Testis (tissue), 5 donors: ENCODE data around the gene CCR5. TPM values are rescaled to one million over a fixed set of nuclear protein-coding genes. Genes with fewer than 3 reads are reported as not detected.
"Not testable (repeated sequence)": the region's sequence is repeated elsewhere in the genome, so short reads cannot be mapped to it uniquely, and the experiment has no call there.

Experiments
- DNase-seq: peaks from one replicate; pipeline ENCODE4 v3.0.0-alpha.2; 2019
- H3K27ac ChIP-seq, 2 donors: fragments of 200-600 bp; sonication (generic); one replicate each; pipeline ENCODE4 v1.5.1; 2019
- H3K27me3 ChIP-seq: fragments of 200-600 bp; sonication (generic); one replicate; pipeline ENCODE4 v1.5.1; 2019
- H3K36me3 ChIP-seq: fragments of 200-600 bp; sonication (generic); one replicate; pipeline ENCODE4 v1.5.1; 2017; ENCODE audit warnings: low read depth; ENCODE audit errors: missing control alignments
- H3K4me1 ChIP-seq: fragments of 200-600 bp; sonication (generic); one replicate; pipeline ENCODE4 v1.5.1; 2019
- H3K4me3 ChIP-seq, 2 donors: fragments of 200-600 bp; sonication (generic); one replicate each; pipeline ENCODE4 v1.5.1; 2017 to 2019
- H3K9me3 ChIP-seq: fragments of 200-600 bp; sonication (generic); one replicate; pipeline ENCODE4 v1.5.1; 2017
- POLR2A ChIP-seq: fragments of 450-650 bp; IDR thresholded peaks from one replicate; pipeline ENCODE4 v1.6.1; 2017; ENCODE audit warnings: antibody characterized with exemption, mild to moderate bottlenecking, moderate library complexity
- WGBS, 2 donors: methylation state at CpG; one replicate each; pipeline ENCODE4 v1.1.5; 2018; 5-methylcytosine and 5-hydroxymethylcytosine counted together
- intact Hi-C: fragments of 100-400 bp; cut with DNase I; formaldehyde crosslinking; loops from one replicate; pipeline ENCODE4 v1.15.1; 2023; ENCODE audit warnings: low total_unique reads
- long read RNA-seq, 2 donors: transcript quantifications; one replicate each; lab custom pipeline, GENCODE V29; 2026
- polyA plus RNA-seq: library from polyadenylated mRNA; stranded (reverse); fragments of 350-450 nt; fragmentation: Illumina TruSeq; extraction: RNeasy Lipid Tissue Mini Kit (QIAGEN cat#74804); gene quantifications from one replicate; pipeline ENCODE4 v1.2.3, GENCODE V29; 2014; ENCODE audit warnings: low read depth, low replicate concordance; ENCODE audit not compliant: insufficient read depth
- total RNA-seq, 2 donors: library from RNA; depleted of rRNA; stranded (reverse); fragments of >200 nt; gene quantifications; one replicate each; pipeline ENCODE4 v1.2.3, GENCODE V29; 2016
- TF ChIP-seq, protein P1 (sequence below), 3 experiments: fragments of 450-650 bp in 2 of 3; fragments of 200-600 bp in 1 of 3; sonication (generic) in 1 of 3; IDR thresholded peaks; one replicate each; pipeline ENCODE4 v1.5.1; 2016 to 2019; ENCODE audit warnings: antibody characterized with exemption in 3 of 3, mild to moderate bottlenecking in 2 of 3, moderate library complexity in 1 of 3

Gene CCR5
- total RNA-seq: under 1 TPM in 1 of 2 donors, not detected in 1; 0.56 TPM
- polyA plus RNA-seq: 3.3 TPM
- long read RNA-seq, donor 1: 0 reads
- long read RNA-seq, donor 2: 0 reads

DNA sequence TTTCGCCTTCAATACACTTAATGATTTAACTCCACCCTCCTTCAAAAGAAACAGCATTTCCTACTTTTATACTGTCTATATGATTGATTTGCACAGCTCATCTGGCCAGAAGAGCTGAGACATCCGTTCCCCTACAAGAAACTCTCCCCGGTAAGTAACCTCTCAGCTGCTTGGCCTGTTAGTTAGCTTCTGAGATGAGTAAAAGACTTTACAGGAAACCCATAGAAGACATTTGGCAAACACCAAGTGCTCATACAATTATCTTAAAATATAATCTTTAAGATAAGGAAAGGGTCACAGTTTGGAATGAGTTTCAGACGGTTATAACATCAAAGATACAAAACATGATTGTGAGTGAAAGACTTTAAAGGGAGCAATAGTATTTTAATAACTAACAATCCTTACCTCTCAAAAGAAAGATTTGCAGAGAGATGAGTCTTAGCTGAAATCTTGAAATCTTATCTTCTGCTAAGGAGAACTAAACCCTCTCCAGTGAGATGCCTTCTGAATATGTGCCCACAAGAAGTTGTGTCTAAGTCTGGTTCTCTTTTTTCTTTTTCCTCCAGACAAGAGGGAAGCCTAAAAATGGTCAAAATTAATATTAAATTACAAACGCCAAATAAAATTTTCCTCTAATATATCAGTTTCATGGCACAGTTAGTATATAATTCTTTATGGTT lies at the start of gene CCR5:
Gene CCR5 (plus strand): TSS at position 108 of the 680 bp plus-strand sequence. CDS start 1,957 bp downstream, outside the sequence.
- H3K27me3 ChIP-seq: no peaks in the 10 kb centered on the region
- WGBS, 2 donors: 58 to 67% methylated on average over 5 of the region's 5 CpGs

DNA sequence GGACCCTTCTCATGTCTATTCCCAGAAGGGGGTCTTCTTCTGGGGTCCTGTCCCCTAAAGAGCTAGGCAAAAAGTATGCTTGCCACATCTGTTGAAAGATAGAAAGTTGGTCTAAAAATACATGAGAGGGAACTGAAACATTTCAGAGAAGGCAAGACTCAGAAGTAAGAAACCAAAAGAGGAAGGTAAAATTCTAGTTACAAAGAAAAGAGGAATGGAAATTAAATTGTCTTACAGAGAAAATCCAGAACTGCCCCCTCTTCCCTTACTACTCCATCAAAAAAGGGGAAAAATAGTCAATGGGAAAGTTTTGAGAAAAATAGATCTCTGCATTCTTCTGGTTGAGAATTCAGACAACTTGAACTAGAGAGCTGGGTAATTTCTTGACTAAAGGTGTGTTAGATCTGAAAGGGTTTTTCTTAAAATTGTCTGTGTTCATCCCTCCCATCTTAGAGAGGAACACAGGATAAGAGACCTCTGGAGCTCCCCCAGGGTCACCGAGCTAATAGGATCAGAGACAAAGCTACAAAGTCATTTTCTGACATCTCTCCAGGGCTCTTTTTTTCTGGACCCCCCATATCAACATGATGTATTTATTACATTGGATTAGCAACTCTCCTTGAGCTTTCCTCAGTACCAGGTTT lies 49.2 kb upstream of the CCR5 start:
- no peaks in the 10 kb centered on the region for H3K36me3 ChIP-seq
- H3K27me3 ChIP-seq: no peaks in the 10 kb centered on the region
- no peaks in the 10 kb centered on the region for H3K4me1 ChIP-seq
- intact Hi-C loops: no loop called here
- no peak overlapping the region for H3K27ac ChIP-seq
- WGBS, 2 donors: 55 to 92% methylated on average over 1 of the region's 1 CpG
- no peak for DNase-seq
- no peak overlapping the region for H3K4me3 ChIP-seq
- H3K9me3 ChIP-seq: no peaks in the 10 kb centered on the region
- TF ChIP-seq POLR2A: no peak
- TF ChIP-seq, protein P1, sequence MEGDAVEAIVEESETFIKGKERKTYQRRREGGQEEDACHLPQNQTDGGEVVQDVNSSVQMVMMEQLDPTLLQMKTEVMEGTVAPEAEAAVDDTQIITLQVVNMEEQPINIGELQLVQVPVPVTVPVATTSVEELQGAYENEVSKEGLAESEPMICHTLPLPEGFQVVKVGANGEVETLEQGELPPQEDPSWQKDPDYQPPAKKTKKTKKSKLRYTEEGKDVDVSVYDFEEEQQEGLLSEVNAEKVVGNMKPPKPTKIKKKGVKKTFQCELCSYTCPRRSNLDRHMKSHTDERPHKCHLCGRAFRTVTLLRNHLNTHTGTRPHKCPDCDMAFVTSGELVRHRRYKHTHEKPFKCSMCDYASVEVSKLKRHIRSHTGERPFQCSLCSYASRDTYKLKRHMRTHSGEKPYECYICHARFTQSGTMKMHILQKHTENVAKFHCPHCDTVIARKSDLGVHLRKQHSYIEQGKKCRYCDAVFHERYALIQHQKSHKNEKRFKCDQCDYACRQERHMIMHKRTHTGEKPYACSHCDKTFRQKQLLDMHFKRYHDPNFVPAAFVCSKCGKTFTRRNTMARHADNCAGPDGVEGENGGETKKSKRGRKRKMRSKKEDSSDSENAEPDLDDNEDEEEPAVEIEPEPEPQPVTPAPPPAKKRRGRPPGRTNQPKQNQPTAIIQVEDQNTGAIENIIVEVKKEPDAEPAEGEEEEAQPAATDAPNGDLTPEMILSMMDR (IDR thresholded peaks at IDR 0.05): no peak

More for the DNA sequence above, at the start of gene CCR5:
- TF ChIP-seq, protein P1 (IDR thresholded peaks at IDR 0.05): no peak
- no peak within 1 kb of the TSS for H3K4me3 ChIP-seq
- DNase-seq: no peak
- no peaks in the 10 kb centered on the region for H3K9me3 ChIP-seq
- intact Hi-C loops: no loop called here
- no peaks in the 10 kb centered on the region for H3K36me3 ChIP-seq
- H3K27ac ChIP-seq: no peak within 1 kb of the TSS
- H3K4me1 ChIP-seq: no peaks in the 10 kb centered on the region

DNA sequence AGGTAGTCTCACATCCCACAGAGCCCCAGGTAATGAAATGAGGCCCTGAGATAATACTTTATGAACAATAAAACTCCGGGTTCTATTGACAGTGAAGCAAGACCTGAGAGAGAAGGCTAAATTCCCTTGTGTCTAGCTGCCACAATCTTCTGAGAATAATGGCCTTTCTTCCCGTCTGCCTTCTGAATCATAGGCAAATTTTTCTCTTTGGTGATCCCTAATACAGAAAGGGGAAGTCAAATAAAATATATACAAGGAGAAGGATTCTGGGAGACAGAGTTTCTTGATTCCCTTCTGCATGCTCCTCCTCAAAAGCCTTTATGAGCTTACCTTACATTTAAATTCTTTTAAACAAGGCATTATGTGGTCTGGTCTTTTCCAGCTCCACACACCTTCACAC lies 46.7 kb upstream of the CCR5 start:
- no peaks in the 10 kb centered on the region for H3K36me3 ChIP-seq
- H3K27me3 ChIP-seq: no peaks in the 10 kb centered on the region
- no peak overlapping the region for H3K4me3 ChIP-seq
- 69 to 73% methylated on average over 2 of the region's 2 CpGs for WGBS, 2 donors
- TF ChIP-seq, protein P1 (IDR thresholded peaks at IDR 0.05): no peak
- no peak for TF ChIP-seq POLR2A
- no peaks in the 10 kb centered on the region for H3K4me1 ChIP-seq
- no peaks in the 10 kb centered on the region for H3K9me3 ChIP-seq
- intact Hi-C loops: no loop called here
- H3K27ac ChIP-seq: no peak overlapping the region
- no peak for DNase-seq

DNA sequence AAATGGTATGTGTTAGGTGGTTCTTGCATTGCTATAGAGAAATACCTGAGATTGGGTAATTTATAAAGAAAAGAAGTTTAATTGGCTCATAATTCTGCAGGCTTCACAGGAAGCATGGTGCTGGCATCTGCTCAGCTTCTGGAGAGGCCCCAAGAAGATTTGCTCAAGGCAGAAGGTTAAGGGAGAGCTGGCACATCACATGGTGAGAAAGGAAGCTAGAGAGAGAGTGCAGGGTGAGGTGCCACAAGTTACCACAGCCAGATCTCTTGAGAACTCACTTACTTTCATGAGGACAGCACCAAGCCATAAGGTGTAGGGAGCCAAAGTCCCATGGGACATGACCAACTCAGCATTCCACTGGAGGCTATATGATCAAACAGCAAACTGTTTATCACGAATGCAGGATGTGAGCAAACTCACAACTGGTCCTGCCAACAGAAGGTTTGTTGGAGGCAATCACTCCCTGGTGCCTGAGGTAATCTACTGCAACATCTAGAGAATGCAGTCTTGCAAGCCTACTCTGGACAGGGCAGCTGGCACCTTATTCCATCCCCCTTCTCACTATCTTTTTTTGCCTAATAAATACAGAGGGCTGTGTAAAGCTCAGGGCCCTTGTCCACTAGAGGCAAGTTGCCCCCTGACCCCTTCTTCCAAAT lies 45.0 kb upstream of the CCR5 start:
- Histone ChIP-seq H3K4me1 (no peaks in the 10 kb centered on the region), H3K27me3 (no peaks in the 10 kb centered on the region), H3K27ac (no peak overlapping the region), H3K9me3 (no peaks in the 10 kb centered on the region), H3K4me3 (no peak overlapping the region), H3K36me3 (no peaks in the 10 kb centered on the region)
- no peak for TF ChIP-seq POLR2A
- TF ChIP-seq, protein P1 (IDR thresholded peaks at IDR 0.05): no peak
- DNase-seq: no peak
- 50 to 80% methylated on average over 1 of the region's 1 CpG for WGBS, 2 donors
- intact Hi-C loops: no loop called here

DNA sequence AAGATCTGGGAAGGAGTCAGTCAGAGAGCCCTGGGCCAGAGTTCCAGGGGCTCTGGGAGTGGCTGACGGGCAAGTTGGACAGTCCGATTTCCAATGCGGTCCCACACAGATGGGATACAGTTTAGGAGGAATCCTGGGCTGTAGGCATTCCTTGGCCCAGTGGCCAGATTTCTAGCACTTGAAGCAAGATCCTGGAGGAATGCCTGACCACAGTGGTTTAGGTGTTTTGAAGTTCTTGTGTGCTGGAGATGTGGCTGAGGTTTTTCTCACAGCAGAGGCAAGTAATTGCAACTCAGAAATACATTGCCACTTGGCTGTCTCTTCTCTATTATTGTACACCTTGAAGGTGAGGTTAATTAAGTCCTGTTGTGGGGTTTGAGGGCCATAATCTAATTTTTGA lies 40.1 kb upstream of the CCR5 start:
- DNase-seq, intact Hi-C loops, H3K27ac ChIP-seq, H3K9me3 ChIP-seq, H3K4me3 ChIP-seq, H3K36me3 ChIP-seq, H3K4me1 ChIP-seq, H3K27me3 ChIP-seq: not testable (repeated sequence)
- WGBS, 2 donors: 81 to 97% methylated on average over 3 of the region's 3 CpGs
